ENCODE data around the gene CERS6.

CERS6 gene

GRCh38 chr2:168671932-168672331, 215.9 kb downstream of the CERS6 start:
- no peak for DNase-seq (ENCODE audit: extremely low read depth, low read depth)
- no peak overlapping the region for H3K4me3 ChIP-seq (replicated peaks; ENCODE audit: low read depth, low read length)
- no peak for TF ChIP-seq CTCF (IDR thresholded peaks at IDR 0.05; ENCODE audit: low read depth, low read length, missing control alignments)

- H3K4me3 ChIP-seq (replicated peaks; ENCODE audit: low read depth, low read length) = no peak overlapping the region
- no peak for TF ChIP-seq CTCF (IDR thresholded peaks at IDR 0.05; ENCODE audit: low read depth, low read length, missing control alignments)
- DNase-seq (ENCODE audit: extremely low read depth, low read depth) = no peak
These were observed 217.5 kb downstream of the CERS6 start for GRCh38 chr2:168673265-168674189.

GRCh38 chr2:168678153-168678853, 222.2 kb downstream of the CERS6 start:
- no peak for DNase-seq (ENCODE audit: extremely low read depth, low read depth)
- no peak overlapping the region for H3K4me3 ChIP-seq (replicated peaks; ENCODE audit: low read depth, low read length)
- TF ChIP-seq CTCF (IDR thresholded peaks at IDR 0.05; ENCODE audit: low read depth, low read length, missing control alignments) = no peak

GRCh38 chr2:168679081-168679480, 223.0 kb downstream of the CERS6 start:
- H3K4me3 ChIP-seq (replicated peaks; ENCODE audit: low read depth, low read length) = no peak overlapping the region
- no peak for TF ChIP-seq CTCF (IDR thresholded peaks at IDR 0.05; ENCODE audit: low read depth, low read length, missing control alignments)
- no peak for DNase-seq (ENCODE audit: extremely low read depth, low read depth)

- no peak for DNase-seq (ENCODE audit: extremely low read depth, low read depth)
These were observed 223.8 kb downstream of the CERS6 start for GRCh38 chr2:168679741-168680310.

GRCh38 chr2:168683996-168684395, 227.9 kb downstream of the CERS6 start:
- H3K4me3 ChIP-seq (replicated peaks; ENCODE audit: low read depth, low read length) = no peak overlapping the region
- no peak for DNase-seq (ENCODE audit: extremely low read depth, low read depth)
- no peak for TF ChIP-seq CTCF (IDR thresholded peaks at IDR 0.05; ENCODE audit: low read depth, low read length, missing control alignments)

More at GRCh38 chr2:168679741-168680310, 223.8 kb downstream of the CERS6 start:
- H3K4me3 ChIP-seq (replicated peaks; ENCODE audit: low read depth, low read length) = no peak overlapping the region
- TF ChIP-seq CTCF (IDR thresholded peaks at IDR 0.05; ENCODE audit: low read depth, low read length, missing control alignments) = no peak
